Peyer's patch (tissue), 4 donors: ENCODE results near the gene RPTOR.

Experiments
- POLR2A ChIP-seq, 2 donors: fragments of 450-650 bp; IDR thresholded peaks; one replicate each; pipeline ENCODE4 v1.5.1; 2017; ENCODE audit warnings: antibody characterized with exemption in 2 of 2, mild to moderate bottlenecking in 2 of 2, moderate library complexity in 2 of 2
- TF ChIP-seq, protein P1 (sequence below), 6 experiments: fragments of 450-650 bp in 4 of 6; fragments of 200-600 bp in 2 of 6; sonication (generic) in 1 of 6; IDR thresholded peaks; one replicate each; pipeline ENCODE4 v1.5.1; 2017 to 2019; ENCODE audit warnings: antibody characterized with exemption in 6 of 6, mild to moderate bottlenecking in 3 of 6, moderate library complexity in 1 of 6

DNA sequence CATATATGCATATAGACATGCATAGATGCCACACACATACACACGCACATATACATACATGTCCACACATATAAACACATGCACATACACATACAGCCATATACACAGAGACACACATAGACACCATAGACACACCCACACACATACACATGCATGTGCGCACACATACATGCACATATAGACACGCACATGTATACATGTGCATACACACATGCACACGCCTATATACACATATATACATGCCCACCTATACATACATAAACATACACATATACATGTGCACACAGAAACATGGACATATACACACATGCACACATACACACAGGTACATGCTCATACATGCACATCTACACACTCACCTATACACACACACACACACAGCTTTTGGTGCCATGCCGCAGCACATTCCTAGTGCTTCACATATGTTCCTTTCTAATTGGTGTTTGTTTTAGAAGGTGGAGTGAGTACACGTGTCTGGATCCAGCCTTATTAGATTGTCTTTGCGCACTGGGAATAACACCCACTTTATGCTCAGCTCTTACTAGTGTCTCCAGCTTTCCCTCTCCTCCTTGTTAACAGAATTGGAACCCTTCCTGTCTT is 198.0 kb downstream of the RPTOR start:
- TF ChIP-seq, protein P1, sequence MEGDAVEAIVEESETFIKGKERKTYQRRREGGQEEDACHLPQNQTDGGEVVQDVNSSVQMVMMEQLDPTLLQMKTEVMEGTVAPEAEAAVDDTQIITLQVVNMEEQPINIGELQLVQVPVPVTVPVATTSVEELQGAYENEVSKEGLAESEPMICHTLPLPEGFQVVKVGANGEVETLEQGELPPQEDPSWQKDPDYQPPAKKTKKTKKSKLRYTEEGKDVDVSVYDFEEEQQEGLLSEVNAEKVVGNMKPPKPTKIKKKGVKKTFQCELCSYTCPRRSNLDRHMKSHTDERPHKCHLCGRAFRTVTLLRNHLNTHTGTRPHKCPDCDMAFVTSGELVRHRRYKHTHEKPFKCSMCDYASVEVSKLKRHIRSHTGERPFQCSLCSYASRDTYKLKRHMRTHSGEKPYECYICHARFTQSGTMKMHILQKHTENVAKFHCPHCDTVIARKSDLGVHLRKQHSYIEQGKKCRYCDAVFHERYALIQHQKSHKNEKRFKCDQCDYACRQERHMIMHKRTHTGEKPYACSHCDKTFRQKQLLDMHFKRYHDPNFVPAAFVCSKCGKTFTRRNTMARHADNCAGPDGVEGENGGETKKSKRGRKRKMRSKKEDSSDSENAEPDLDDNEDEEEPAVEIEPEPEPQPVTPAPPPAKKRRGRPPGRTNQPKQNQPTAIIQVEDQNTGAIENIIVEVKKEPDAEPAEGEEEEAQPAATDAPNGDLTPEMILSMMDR (IDR thresholded peaks at IDR 0.05), result no peak
- TF ChIP-seq POLR2A (IDR thresholded peaks at IDR 0.05), result no peak
